HFF-Myc (cell line): ENCODE results near the gene MYRFL.

Experiments
- DNase-seq: peaks from one replicate; pipeline ENCODE4 v3.0.0-alpha.2; 2011; ENCODE audit warnings: low read depth; ENCODE audit errors: extremely low read depth
- H3K4me3 ChIP-seq: replicated peaks from 2 replicates; pipeline ENCODE4 v1.5.1; 2011; ENCODE audit warnings: low read depth, mild to moderate bottlenecking, control low read depth, low read length
- CTCF ChIP-seq: IDR thresholded peaks from 2 replicates; pipeline ENCODE4 v1.5.1; 2012; ENCODE audit warnings: mild to moderate bottlenecking, low read depth, low read length, control low read depth; ENCODE audit errors: missing control alignments

Gene MYRFL

GRCh38 chr12:69932154-69932553, 107.1 kb downstream of the MYRFL start:
- no peak for DNase-seq
- no peak for TF ChIP-seq CTCF
- H3K4me3 ChIP-seq: no peak overlapping the region

GRCh38 chr12:69932676-69933552, 107.9 kb downstream of the MYRFL start:
- DNase-seq: no peak
- TF ChIP-seq CTCF: no peak
- H3K4me3 ChIP-seq: no peak overlapping the region

- DNase-seq: no peak
- H3K4me3 ChIP-seq: no peak overlapping the region
- TF ChIP-seq CTCF: no peak
Measured at GRCh38 chr12:69934011-69934410, 109.0 kb downstream of the MYRFL start.

- no peak for DNase-seq
- no peak for TF ChIP-seq CTCF
- no peak overlapping the region for H3K4me3 ChIP-seq
Measured at GRCh38 chr12:69935651-69936100, 110.6 kb downstream of the MYRFL start.

DNA sequence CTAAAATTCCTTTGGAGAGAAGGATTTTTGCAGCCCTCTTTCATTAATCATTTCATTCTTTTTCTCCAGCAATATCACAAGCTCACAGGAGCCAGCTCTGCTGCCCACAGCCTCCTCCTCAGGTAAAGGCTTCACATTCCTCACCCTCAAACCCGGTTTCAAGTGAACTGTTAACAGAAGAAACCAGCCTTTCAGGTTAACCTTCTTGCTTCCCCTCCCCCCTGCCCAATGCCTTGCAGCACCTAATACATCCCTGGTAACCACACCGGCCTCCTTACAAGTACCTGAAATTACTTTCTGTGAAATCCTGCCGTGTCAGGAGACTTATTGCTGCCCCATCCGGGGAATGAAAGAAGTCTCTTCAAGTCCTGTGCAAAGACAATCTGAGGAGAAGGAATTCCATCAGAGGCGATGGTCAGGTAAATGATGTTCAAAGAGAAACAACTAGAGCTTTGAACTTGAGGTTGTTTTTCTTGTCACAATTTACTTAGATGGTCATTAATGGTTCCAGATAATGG, 111.2 kb downstream of the MYRFL start:
- no peak for DNase-seq
- TF ChIP-seq CTCF: no peak
- H3K4me3 ChIP-seq: no peak overlapping the region

- no peak for TF ChIP-seq CTCF
- no peak overlapping the region for H3K4me3 ChIP-seq
- DNase-seq: no peak
Measured at GRCh38 chr12:69936766-69937165, 111.7 kb downstream of the MYRFL start.
